SU-DHL-6 (cell line): ENCODE measurements around the gene SLC19A2.
"Not testable (repeated sequence)": the region's sequence is repeated elsewhere in the genome, so short reads cannot be mapped to it uniquely, and the experiment has no call there.

Experiments used
- H2AFZ ChIP-seq: fragments of 200-600 bp; sonication (generic); 2 replicates; pipeline ENCODE4 v1.6.1; 2014; ENCODE audit warnings: low read depth, mild to moderate bottlenecking, moderate library complexity, mixed read lengths, antibody characterized with exemption, low read length; ENCODE audit not compliant: severe bottlenecking
- H3F3A ChIP-seq: fragments of 200-600 bp; shearing (Covaris generic); 2 replicates; pipeline ENCODE4 v1.6.0; 2016; ENCODE audit warnings: antibody characterized with exemption, mild to moderate bottlenecking; ENCODE audit not compliant: insufficient read depth
- H3K27ac ChIP-seq: fragments of 200-600 bp; sonication (generic); 2 replicates; pipeline ENCODE4 v1.5.1; 2016; ENCODE audit warnings: low read depth, mild to moderate bottlenecking, low read length, moderate library complexity, mixed read lengths
- H3K27me3 ChIP-seq: fragments of 200-600 bp; sonication (generic), shearing (Covaris generic); 2 replicates; pipeline ENCODE4 v1.6.0; 2014; ENCODE audit warnings: mild to moderate bottlenecking, low read length
- H3K36me3 ChIP-seq: fragments of 200-600 bp; sonication (generic); 2 replicates; pipeline ENCODE4 v1.6.1; 2014; ENCODE audit warnings: mild to moderate bottlenecking, low read length, mixed read lengths
- H3K4me2 ChIP-seq: fragments of 300-600, 200-600 bp; shearing (Covaris generic), sonication (generic); 2 replicates; pipeline ENCODE4 v1.6.0; 2014; ENCODE audit warnings: low read length, low read depth, mild to moderate bottlenecking; ENCODE audit not compliant: poor library complexity, severe bottlenecking
- H3K4me3 ChIP-seq: fragments of 200-600 bp; sonication (generic); 2 replicates; pipeline ENCODE4 v1.5.1; 2014; ENCODE audit warnings: antibody characterized with exemption, low read length, mild to moderate bottlenecking, mixed read lengths; ENCODE audit not compliant: insufficient read depth, poor library complexity, severe bottlenecking
- H3K79me2 ChIP-seq: fragments of 200-600 bp; sonication (generic); 2 replicates; pipeline ENCODE4 v1.6.1; 2014; ENCODE audit warnings: mild to moderate bottlenecking, low read length, moderate library complexity; ENCODE audit not compliant: insufficient read depth
- H3K9ac ChIP-seq: fragments of 200-600 bp; sonication (generic); 2 replicates; pipeline ENCODE4 v1.7.0; 2014; ENCODE audit warnings: mild to moderate bottlenecking, low read length
- H3K9me2 ChIP-seq: fragments of 200-600 bp; sonication (generic); replicated peaks from 2 replicates; pipeline ENCODE4 v1.6.1; 2014; ENCODE audit warnings: low read length; ENCODE audit not compliant: insufficient read depth
- H3K9me3 ChIP-seq: fragments of 200-600 bp; sonication (generic); 2 replicates; pipeline ENCODE4 v1.6.1; 2014; ENCODE audit warnings: low read length, mixed read lengths; ENCODE audit not compliant: insufficient read depth
- H4K20me1 ChIP-seq: fragments of 200-600 bp; sonication (generic); 2 replicates; pipeline ENCODE4 v1.6.1; 2014; ENCODE audit warnings: low read depth, mild to moderate bottlenecking, antibody characterized with exemption, low read length, moderate library complexity, mixed read lengths
- CTCF ChIP-seq: fragments of 200-600 bp; sonication (generic); IDR thresholded peaks from one replicate; pipeline ENCODE4 v1.5.1; 2017; ENCODE audit warnings: antibody characterized with exemption, mild to moderate bottlenecking, low read length, moderate library complexity; ENCODE audit not compliant: insufficient read depth, poor library complexity, severe bottlenecking
- EZH2phosphoT487 ChIP-seq: fragments of 200-600 bp; sonication (generic), shearing (Covaris generic); conservative IDR thresholded peaks from 2 replicates; pipeline ENCODE4 v1.6.1; 2018; ENCODE audit warnings: mild to moderate bottlenecking, antibody characterized with exemption, low read length, moderate library complexity, mixed read lengths

Gene SLC19A2

GRCh38 chr1:169507413-169507812 lies 21.7 kb upstream of the SLC19A2 start:
- no peak overlapping the region for H3K4me3 ChIP-seq
- no peaks in the 10 kb centered on the region for H3K9me2 ChIP-seq
- no peaks in the 10 kb centered on the region for H3K36me3 ChIP-seq
- no peaks in the 10 kb centered on the region for H4K20me1 ChIP-seq
- H2AFZ ChIP-seq: no peak overlapping the region
- no peak overlapping the region for H3K9ac ChIP-seq
- no peaks in the 10 kb centered on the region for H3K27me3 ChIP-seq
- no peak overlapping the region for H3K27ac ChIP-seq
- no peaks in the 10 kb centered on the region for H3K9me3 ChIP-seq
- H3K4me2 ChIP-seq: no peak overlapping the region
- H3K79me2 ChIP-seq: no peaks in the 10 kb centered on the region
- no peak for TF ChIP-seq CTCF
- TF ChIP-seq EZH2phosphoT487: no peak
- no peaks in the 10 kb centered on the region for H3F3A ChIP-seq

GRCh38 chr1:169503601-169504000 lies 17.9 kb upstream of the SLC19A2 start:
- not testable (repeated sequence) for H3F3A ChIP-seq

GRCh38 chr1:169499807-169500206 lies 14.1 kb upstream of the SLC19A2 start:
- Histone ChIP-seq H3K27ac (no peak overlapping the region), H3K4me3 (no peak overlapping the region), H3K9me2 (no peaks in the 10 kb centered on the region), H3K27me3 (no peaks in the 10 kb centered on the region), H2AFZ (no peak overlapping the region), H3K4me2 (no peak overlapping the region), H3F3A (no peaks in the 10 kb centered on the region), H4K20me1 (no peaks in the 10 kb centered on the region), H3K9ac (no peak overlapping the region), H3K79me2 (no peaks in the 10 kb centered on the region), H3K9me3 (no peaks in the 10 kb centered on the region), H3K36me3 (no peaks in the 10 kb centered on the region)
- TF ChIP-seq EZH2phosphoT487 (no peak), CTCF (no peak)

More at GRCh38 chr1:169503601-169504000, 17.9 kb upstream of the SLC19A2 start:
- not testable (repeated sequence) for H3K9ac ChIP-seq, H2AFZ ChIP-seq, H3K27ac ChIP-seq, H4K20me1 ChIP-seq, H3K4me3 ChIP-seq, H3K9me2 ChIP-seq, H3K79me2 ChIP-seq, H3K4me2 ChIP-seq, H3K9me3 ChIP-seq, H3K36me3 ChIP-seq, H3K27me3 ChIP-seq

- Histone ChIP-seq H3K9ac (no peak overlapping the region), H3K4me3 (no peak overlapping the region), H3K79me2 (no peaks in the 10 kb centered on the region), H2AFZ (no peak overlapping the region), H3K9me2 (no peaks in the 10 kb centered on the region), H3K9me3 (no peaks in the 10 kb centered on the region), H3K27me3 (no peaks in the 10 kb centered on the region), H4K20me1 (no peaks in the 10 kb centered on the region), H3K27ac (no peak overlapping the region), H3K36me3 (no peaks in the 10 kb centered on the region), H3K4me2 (no peak overlapping the region), H3F3A (no peaks in the 10 kb centered on the region)
- TF ChIP-seq EZH2phosphoT487 (no peak), CTCF (no peak)
Measured at GRCh38 chr1:169497317-169497716, 11.6 kb upstream of the SLC19A2 start.
